ENCODE measurements around the gene BCL7C.
"Not testable (repeated sequence)": the region's sequence is repeated elsewhere in the genome, so short reads cannot be mapped to it uniquely, and the experiment has no call there.

BCL7C gene

DNA sequence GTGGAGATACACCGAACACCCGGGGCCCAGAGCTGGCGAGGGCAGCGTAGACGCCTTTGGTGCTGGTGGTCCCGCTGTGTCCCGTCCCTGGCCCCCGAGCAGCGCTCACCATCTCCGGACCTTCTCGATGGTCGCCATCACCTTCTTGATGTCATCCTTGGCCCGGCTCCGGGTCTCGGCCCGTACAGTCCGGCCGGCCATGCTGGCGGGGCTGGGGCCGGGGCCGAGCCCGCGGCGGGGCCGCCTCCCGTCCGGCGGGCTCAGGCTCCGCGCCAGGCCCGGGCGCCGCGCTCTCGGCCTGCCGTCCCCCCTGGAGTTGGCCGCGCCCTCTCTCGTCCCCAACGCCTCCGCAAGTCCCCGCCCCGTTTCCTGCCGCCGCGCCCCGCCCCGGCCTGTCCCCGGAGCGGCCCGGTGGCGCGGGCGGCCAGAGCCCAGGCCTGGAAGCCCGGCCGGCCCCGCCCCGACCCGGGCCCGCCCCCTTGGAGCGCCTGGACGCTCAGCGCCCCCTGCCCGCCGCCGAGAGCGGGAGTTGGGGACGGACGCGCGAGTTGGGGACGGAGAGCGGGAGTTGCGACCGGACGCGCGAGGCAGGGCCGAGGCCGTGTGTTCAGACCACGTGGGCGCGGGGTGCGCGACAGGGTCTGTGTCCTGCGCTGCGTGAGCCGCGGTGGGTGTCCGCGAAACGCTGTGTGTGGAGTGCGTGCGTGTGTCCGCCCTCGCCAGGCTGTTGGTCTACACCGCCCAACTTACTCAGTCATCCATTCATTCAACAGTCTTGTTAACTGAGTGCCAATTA lies at the start of gene BCL7C:
Gene BCL7C, minus strand, starts transcription at position 334 of the 796 bp plus-strand sequence. Its CDS starts 133 bp downstream, at position 201.
- DNase-seq (ENCODE audit: low read depth in 2 of 2), result peak; percentile 88 to 89

- DNase-seq (ENCODE audit: low read depth in 2 of 2), result no peak
Observed at GRCh38 chr16:30942426-30942806, 48.5 kb upstream of the BCL7C start.

DNA sequence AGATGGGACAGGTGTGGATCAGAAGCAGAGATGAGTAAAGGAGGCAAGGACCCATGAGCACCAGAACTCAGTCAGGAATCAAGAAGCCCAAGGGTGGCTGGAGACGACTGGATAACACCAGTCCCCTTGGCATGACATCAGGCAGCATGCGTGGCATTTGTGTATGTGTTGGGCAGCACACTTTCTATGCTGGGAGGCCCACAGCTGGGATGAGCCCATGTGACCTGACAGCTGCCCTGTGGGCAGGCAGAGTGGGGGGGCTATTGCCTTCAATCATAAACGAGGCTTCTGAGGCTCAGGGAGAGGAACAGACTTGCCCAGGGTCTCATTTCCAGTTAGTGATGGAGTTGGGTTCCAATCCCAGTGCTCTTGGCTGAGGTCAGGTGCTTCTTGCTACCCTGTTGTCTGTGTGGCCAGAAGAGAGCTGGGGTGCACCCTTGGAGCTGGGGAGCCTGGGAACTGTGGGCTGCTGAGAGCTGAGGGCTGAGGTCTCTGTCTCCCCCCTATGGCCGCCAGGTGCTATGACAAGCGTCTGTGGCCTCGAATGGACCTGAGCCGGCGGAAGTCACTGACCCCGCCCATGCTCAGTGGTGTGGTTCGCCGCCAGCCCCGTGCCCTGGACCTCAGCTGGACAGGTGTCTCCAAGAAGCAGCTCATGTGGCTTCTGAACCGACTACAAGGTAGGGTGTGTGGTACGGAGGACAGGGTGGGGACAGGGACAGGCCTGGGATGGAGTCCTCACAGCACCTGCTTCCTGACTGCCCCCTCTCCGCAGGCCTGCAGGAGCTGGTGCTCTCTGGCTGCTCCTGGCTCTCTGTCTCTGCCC lies 47.9 kb upstream of the BCL7C start:
- peak in 1 of 2 donors; percentile 58 for DNase-seq (ENCODE audit: low read depth in 2 of 2)

DNA sequence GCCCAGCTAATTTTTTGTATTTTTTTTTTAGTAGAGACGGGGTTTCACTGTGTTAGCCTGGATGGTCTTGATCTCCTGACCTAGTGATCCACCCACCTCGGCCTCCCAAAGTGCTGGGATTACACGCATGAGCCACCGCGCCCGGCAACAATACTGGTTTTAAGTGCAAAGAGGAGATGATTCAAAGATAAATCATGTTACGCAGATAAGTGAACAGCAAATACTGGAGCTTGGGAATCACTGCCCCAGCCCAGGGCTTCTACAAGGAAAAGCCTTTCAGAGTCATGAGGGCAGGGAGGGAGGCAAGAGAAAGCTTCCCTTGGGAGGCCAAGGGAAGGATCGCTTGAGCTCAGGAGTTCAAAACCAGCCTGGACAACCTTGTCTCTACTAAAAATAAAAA lies 45.7 kb upstream of the BCL7C start:
- not testable (repeated sequence) for DNase-seq (ENCODE audit: low read depth in 2 of 2)

DNA sequence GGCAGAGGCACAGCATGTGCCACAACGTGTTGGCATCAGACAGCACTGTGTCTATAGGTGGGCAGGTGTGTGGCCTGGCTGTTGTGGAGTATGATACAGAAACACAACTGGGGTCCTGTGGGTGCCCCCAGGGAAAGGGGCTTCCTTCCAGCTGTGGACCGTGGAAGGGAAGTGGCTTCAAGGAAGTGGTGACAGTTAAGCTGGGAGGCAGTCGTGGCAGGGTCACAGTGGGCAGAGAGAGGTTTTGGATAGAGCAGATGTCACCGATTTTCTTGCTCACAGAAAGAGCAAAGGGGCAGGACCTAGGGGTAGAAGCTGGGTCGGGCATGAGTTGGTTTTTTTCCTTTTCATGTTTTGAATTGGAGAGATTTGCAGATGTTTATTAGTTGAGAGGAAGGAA lies 43.8 kb upstream of the BCL7C start:
- DNase-seq (ENCODE audit: low read depth in 2 of 2), result no peak

DNA sequence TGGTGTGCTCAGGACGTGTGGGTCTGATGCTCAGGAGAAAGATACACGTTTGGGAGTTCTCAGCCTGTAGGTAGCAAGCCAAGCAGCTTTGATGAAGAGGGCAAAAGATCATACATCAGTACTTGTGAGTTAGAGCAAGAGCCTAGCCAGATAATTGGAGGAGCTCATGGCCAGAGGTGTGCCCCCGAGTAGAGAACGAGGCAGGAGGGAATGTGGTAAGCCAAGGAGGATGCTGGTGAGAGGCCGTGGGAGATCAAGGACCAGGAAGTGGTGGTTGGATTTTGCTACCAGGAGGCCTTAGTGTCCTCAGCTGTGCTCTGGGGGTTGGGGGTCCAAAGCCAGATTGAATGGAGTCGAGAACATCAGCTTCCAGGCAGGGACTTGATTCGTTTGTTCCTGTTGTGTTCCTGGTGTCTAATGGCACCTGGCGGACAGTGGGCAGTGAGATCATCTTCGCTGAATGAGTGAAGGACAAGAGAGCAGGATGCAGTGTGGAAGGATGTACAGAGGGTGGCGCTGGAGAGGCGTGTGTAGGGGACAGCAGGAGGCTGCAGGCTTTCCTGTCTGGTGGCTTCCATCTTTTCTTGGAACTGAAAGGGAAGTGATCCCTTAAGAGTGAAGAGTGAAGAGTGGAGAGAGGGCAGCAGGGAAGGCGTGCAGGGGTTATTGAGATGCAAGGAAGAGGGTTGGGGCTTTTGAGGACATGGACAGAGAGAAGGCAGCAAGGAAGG lies 41.1 kb upstream of the BCL7C start:
- no peak for DNase-seq (ENCODE audit: low read depth in 2 of 2)

DNA sequence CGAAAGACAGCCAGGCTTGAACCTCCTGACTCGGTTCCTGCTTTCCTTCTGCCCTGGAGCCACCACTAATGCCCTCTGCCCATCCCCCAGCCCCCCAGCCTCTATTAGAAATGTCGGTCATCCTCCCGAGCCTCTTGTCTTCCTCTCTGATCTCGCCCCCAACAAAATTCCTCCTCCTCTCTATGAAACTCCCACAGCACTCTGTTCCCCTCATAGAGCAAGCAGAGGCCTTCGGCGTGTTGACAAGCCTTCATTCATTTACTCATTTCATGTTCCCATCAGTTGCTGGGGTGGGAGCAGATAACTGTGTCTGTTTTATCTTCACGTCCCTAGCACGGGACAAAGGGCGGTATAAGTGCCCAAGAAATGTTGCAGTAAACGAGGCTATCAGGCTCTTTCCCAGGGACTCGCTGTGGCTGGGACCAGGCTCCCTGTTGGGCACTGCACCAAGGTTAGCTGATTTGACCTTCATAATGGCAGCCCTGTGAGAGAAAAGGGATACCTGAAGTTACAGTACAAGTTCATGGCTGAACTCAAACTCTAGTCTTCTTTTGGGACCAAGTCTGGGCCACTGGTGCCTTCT lies 37.3 kb upstream of the BCL7C start:
- no peak for DNase-seq (ENCODE audit: low read depth in 2 of 2)

DNA sequence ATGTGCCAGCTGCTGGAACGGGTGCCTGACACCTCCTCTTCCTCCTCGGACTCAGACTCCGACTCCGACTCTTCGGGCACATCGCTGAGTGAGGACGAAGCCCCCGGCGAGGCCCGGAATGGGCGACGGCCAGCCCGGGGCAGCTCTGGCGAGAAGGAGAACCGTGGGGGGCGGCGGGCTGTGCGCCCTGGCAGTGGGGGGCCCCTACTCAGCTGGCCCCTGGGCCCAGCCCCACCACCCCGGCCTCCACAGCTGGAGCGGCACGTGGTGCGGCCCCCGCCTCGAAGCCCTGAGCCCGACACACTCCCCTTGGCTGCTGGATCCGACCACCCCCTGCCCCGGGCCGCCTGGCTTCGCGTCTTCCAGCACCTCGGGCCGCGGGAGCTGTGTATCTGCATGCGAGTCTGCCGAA lies 36.3 kb upstream of the BCL7C start:
- no peak for DNase-seq (ENCODE audit: low read depth in 2 of 2)

GRCh38 chr16:30929167-30929566 lies 35.3 kb upstream of the BCL7C start:
- DNase-seq (ENCODE audit: low read depth in 2 of 2), result no peak

GRCh38 chr16:30928390-30928789 lies 34.5 kb upstream of the BCL7C start:
- DNase-seq (ENCODE audit: low read depth in 2 of 2), result no peak

- DNase-seq (ENCODE audit: low read depth in 2 of 2), result no peak
Observed at GRCh38 chr16:30927789-30928378, 34.0 kb upstream of the BCL7C start.

- no peak for DNase-seq (ENCODE audit: low read depth in 2 of 2)
Observed at GRCh38 chr16:30926937-30927788, 33.3 kb upstream of the BCL7C start.

GRCh38 chr16:30925995-30926811 lies 32.3 kb upstream of the BCL7C start:
- no peak for DNase-seq (ENCODE audit: low read depth in 2 of 2)

DNA sequence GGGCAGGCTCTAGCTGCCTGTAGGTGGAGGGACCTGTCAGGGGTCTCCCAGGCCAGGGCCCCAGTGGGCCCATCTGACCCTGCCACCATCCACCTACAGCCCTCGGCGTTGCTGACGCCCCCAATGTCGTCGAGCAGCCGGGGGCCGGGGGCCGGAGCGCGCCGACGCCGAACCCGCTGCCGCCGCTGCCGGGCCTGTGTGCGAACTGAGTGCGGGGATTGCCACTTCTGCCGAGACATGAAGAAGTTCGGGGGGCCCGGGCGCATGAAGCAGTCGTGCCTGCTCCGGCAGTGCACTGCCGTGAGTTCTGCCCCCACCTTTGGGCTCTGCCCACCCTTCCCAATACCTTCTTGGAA lies 31.7 kb upstream of the BCL7C start:
- DNase-seq (ENCODE audit: low read depth in 2 of 2), result no peak

DNA sequence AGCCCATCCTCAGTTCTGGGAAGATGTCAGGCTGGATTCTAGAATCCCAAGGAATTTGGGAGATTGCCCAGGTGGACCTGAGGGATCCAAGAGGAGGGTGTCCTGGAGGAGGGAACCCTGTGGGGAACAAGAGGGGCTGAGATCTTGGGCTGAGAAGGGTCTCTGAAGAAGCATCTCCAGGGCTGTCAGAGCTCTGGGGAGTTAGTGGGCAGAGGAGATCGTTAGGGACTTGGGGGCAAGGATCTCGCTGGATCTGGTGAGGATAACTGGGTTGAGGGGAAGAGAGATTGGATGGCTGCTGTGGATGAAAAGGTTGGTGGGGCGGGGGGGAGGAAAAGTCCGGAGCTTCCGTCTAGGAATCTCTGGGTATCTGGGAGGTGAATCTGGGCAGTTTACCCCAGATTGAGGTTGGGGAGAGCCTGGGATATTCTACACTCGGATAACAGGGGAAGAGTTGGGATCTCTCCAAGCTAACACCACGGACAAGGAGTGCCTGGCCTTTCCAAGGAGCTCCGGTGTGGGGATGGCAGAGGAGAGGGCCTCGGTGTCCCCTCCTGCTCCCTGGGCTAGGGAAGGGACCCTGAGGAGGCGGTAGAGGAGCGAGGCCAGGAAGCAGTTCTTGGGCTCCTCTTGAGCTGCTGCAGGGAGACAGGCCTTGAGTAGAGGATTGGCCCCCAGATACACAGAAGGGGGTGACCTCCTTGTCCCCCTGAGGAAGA lies 31.2 kb upstream of the BCL7C start:
- DNase-seq (ENCODE audit: low read depth in 2 of 2), result no peak

DNA sequence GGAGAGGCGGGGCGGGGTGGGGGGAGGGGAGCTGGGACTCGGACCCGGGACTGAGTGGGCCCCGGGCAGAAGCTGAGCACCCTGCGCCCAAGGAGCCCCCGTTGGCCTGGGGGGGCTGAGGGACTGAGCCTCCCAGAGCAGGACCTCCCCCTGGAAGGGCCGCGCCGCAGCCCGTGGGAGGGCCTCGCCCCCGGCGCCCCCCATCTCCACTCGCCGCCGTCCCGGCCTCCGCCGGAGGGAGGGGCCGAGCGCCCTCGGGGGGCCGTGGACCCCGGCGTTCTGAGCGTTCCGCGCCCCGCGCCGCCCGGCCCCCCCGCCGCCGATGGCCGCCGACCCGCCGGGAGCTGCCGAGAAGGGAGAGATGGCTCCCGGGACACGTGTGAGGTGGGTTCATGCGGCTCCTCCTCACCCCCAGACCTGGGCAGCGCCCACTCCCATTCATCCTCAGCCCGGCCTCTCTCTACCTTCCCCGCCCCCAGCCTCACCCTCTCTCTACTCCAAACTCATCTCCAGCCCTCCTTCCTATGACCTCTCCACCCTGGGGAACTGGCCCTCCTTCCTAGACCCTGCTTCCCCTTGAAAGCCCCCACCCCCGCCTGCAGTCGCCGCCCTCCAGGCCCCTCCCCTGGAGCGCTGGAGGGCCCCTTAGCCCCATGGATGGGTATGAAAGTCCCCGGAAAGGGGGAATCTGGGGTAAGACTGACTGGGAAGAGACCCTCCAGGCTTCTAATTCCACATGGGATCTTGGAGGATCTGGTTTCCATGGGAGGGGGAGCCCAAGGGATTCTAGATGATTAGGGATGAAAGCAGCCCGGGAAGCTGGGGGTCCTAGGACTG lies 30.4 kb upstream of the BCL7C start:
- no peak for DNase-seq (ENCODE audit: low read depth in 2 of 2)

DNA sequence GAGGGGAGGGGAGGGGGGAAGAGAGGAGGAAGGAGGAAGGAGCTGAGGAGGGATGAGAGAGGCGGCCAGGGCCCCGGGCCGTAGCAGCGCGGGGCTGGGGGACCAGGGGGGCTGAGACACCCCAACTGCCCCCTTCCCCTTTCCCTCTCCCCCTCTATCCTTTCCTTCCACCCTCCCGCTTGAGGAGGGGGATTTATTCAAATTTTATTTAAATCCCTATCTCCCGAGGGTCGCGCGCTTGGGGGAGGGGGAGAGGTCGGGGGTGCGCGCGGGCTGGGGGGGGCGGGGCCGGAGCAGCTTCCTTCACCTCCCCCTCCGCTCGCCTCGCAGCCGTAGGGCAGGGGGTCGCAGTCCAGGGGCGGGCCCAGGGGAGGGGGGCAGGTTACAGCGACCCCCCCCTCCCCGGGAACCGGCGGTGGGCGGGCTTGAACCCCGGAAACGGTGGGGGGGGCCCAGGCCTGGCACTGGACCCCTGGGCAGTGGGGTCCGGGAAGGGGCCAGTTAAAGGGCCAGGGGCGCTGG lies 29.7 kb upstream of the BCL7C start, which contains the start of gene FBXL19:
Gene FBXL19, plus strand, starts transcription at position 19 of the 522 bp plus-strand sequence. CDS start 2,183 bp downstream, outside the sequence.
- no peak for DNase-seq (ENCODE audit: low read depth in 2 of 2)

Data from stimulated activated CD8-positive, alpha-beta memory T cell treated with anti-CD3 and anti-CD28 coated beads, Interleukin-2, amount 100 ng/mL, for 48 hours (primary cell).